Neural cell (in vitro differentiated cells): ENCODE data around the gene PTCH2. TPM values are rescaled to one million over a fixed set of nuclear protein-coding genes. Genes with fewer than 3 reads are reported as not detected.

ENCODE experiments used
- H2AFZ ChIP-seq: fragments of 200-600, 300-800 bp; sonication (generic), shearing (Covaris generic); 2 replicates; pipeline ENCODE4 v1.6.0; 2014; ENCODE audit warnings: low read depth, mild to moderate bottlenecking, antibody characterized with exemption, low read length, moderate library complexity
- H3F3A ChIP-seq: fragments of 200-600 bp; shearing (Covaris generic); 2 replicates; pipeline ENCODE4 v1.6.1; 2016; ENCODE audit warnings: mild to moderate bottlenecking, moderate library complexity, mixed read lengths, antibody characterized with exemption, low read length; ENCODE audit not compliant: insufficient read depth, poor library complexity, severe bottlenecking
- H3K27ac ChIP-seq: fragments of 200-600, 300-800 bp; sonication (generic), shearing (Covaris generic); 2 replicates; pipeline ENCODE4 v1.5.1; 2014; ENCODE audit warnings: mild to moderate bottlenecking, low read length, moderate library complexity
- H3K27me3 ChIP-seq: fragments of 300-800, 200-600 bp; sonication (generic), shearing (Covaris generic); 2 replicates; pipeline ENCODE4 v1.6.0; 2014; ENCODE audit warnings: mild to moderate bottlenecking, low read depth, low read length, moderate library complexity; ENCODE audit not compliant: insufficient read depth
- H3K36me3 ChIP-seq: fragments of 300-800, 200-600 bp; sonication (generic), shearing (Covaris generic); 2 replicates; pipeline ENCODE4 v1.5.1; 2014; ENCODE audit warnings: mild to moderate bottlenecking, antibody characterized with exemption, low read length, moderate library complexity; ENCODE audit not compliant: insufficient read depth
- H3K4me2 ChIP-seq: fragments of 300-800, 200-600 bp; sonication (generic), shearing (Covaris generic); 2 replicates; pipeline ENCODE4 v1.6.0; 2014; ENCODE audit warnings: mild to moderate bottlenecking, low read length
- H3K4me3 ChIP-seq: fragments of 300-800, 200-600 bp; sonication (generic), shearing (Covaris generic); 2 replicates; pipeline ENCODE4 v1.5.1; 2014; ENCODE audit warnings: mild to moderate bottlenecking, low read length, moderate library complexity
- H3K79me2 ChIP-seq: fragments of 200-600 bp; shearing (Covaris generic); replicated peaks from 2 replicates; pipeline ENCODE4 v1.6.0; 2014; ENCODE audit warnings: mild to moderate bottlenecking, low read length, moderate library complexity; ENCODE audit not compliant: insufficient read depth
- H3K9ac ChIP-seq: fragments of 300-800, 200-600 bp; sonication (generic), shearing (Covaris generic); 2 replicates; pipeline ENCODE4 v1.6.1; 2016; ENCODE audit warnings: mild to moderate bottlenecking, low read length, mixed read lengths
- H3K9me2 ChIP-seq: fragments of 200-600 bp; shearing (Covaris generic); 2 replicates; pipeline ENCODE4 v1.6.1; 2016; ENCODE audit warnings: mild to moderate bottlenecking, low read length, mixed read lengths; ENCODE audit not compliant: insufficient read depth
- H3K9me3 ChIP-seq: fragments of 200-600, 300-800 bp; sonication (generic), shearing (Covaris generic); 2 replicates; pipeline ENCODE4 v1.6.1; 2016; ENCODE audit warnings: mild to moderate bottlenecking, mixed run types, low read length, moderate library complexity, mixed read lengths
- H4K20me1 ChIP-seq: fragments of 200-600 bp; shearing (Covaris generic); 2 replicates; pipeline ENCODE4 v1.6.1; 2016; ENCODE audit warnings: mild to moderate bottlenecking, mixed run types; ENCODE audit not compliant: insufficient read depth
- CTCF ChIP-seq: fragments of 450-650 bp; IDR thresholded peaks from 2 replicates; pipeline ENCODE4 v1.5.1; 2014; ENCODE audit warnings: antibody characterized with exemption, mild to moderate bottlenecking, moderate library complexity; ENCODE audit not compliant: poor library complexity, severe bottlenecking
- EP300 ChIP-seq: fragments of 450-650 bp; conservative IDR thresholded peaks from 2 replicates; pipeline ENCODE4 v1.6.1; 2014; ENCODE audit warnings: antibody characterized with exemption, mild to moderate bottlenecking, moderate library complexity; ENCODE audit not compliant: poor library complexity, severe bottlenecking
- EZH2 ChIP-seq: fragments of 200-600, 300-800 bp; shearing (Covaris generic), sonication (generic); IDR thresholded peaks from 2 replicates; pipeline ENCODE4 v1.6.1; 2014; ENCODE audit warnings: antibody characterized with exemption, low read length, borderline replicate concordance, mild to moderate bottlenecking; ENCODE audit not compliant: insufficient read depth, poor library complexity, severe bottlenecking
- MXI1 ChIP-seq: fragments of 450-650 bp; conservative IDR thresholded peaks from 2 replicates; pipeline ENCODE4 v1.6.1; 2014; ENCODE audit warnings: antibody characterized with exemption, mild to moderate bottlenecking; ENCODE audit not compliant: poor library complexity, severe bottlenecking
- POLR2AphosphoS5 ChIP-seq: IDR thresholded peaks from 2 replicates; pipeline ENCODE4 v1.6.1; 2012
- RAD21 ChIP-seq: fragments of 450-650 bp; conservative IDR thresholded peaks from 2 replicates; pipeline ENCODE4 v1.6.1; 2014; ENCODE audit warnings: antibody characterized with exemption, mild to moderate bottlenecking, moderate library complexity
- REST ChIP-seq: IDR thresholded peaks from 2 replicates; pipeline ENCODE4 v1.6.1; 2012; ENCODE audit warnings: borderline replicate concordance
- SMC3 ChIP-seq: fragments of 450-650 bp; conservative IDR thresholded peaks from 2 replicates; pipeline ENCODE4 v1.6.1; 2014; ENCODE audit warnings: antibody characterized with exemption, mild to moderate bottlenecking, moderate library complexity; ENCODE audit not compliant: poor library complexity
- TAF1 ChIP-seq: IDR thresholded peaks from 2 replicates; pipeline ENCODE4 v1.6.1; 2012; ENCODE audit warnings: low read depth
- polyA minus RNA-seq: library from RNA; depleted of rRNA, polyadenylated mRNA; stranded (reverse); fragments of >200 nt; gene quantifications from 2 replicates; pipeline ENCODE4 v1.2.3, GENCODE V29; 2014
- polyA plus RNA-seq: library from polyadenylated mRNA; depleted of rRNA; stranded (reverse); fragments of >200 nt; gene quantifications from 2 replicates; pipeline ENCODE4 v1.2.3, GENCODE V29; 2014

PTCH2 gene
- polyA plus RNA-seq (0.78 and 1.3 TPM in 2 replicates), polyA minus RNA-seq (0.73 and 1.0 TPM in 2 replicates)

GRCh38 chr1:44842862-44843655, at the start of gene PTCH2:
TSS of gene PTCH2 (minus strand) at chr1:44843253. CDS start at chr1:44842932, 321 bp downstream.
- peak within 1 kb of the TSS; percentile 94 for H3K4me2 ChIP-seq
- H3F3A ChIP-seq: no peaks in the 10 kb centered on the region
- peak within 1 kb of the TSS; percentile 53 for H3K27ac ChIP-seq
- peak within 1 kb of the TSS; percentile 88 for H3K4me3 ChIP-seq
- H3K36me3 ChIP-seq: no peaks in the 10 kb centered on the region
- H4K20me1 ChIP-seq: no peaks in the 10 kb centered on the region
- H3K9me3 ChIP-seq: no peaks in the 10 kb centered on the region
- H3K27me3 ChIP-seq: no peaks in the 10 kb centered on the region
- peak within 1 kb of the TSS; percentile 75 for H3K9ac ChIP-seq
- H3K9me2 ChIP-seq: no peaks in the 10 kb centered on the region
- H3K79me2 ChIP-seq: no peaks in the 10 kb centered on the region
- TF ChIP-seq RAD21: no peak
- peak; percentile 30 for TF ChIP-seq EP300
- TF ChIP-seq POLR2AphosphoS5: no peak
- peak; percentile 33 for TF ChIP-seq TAF1
- H2AFZ ChIP-seq: peak within 1 kb of the TSS; percentile 94

- Histone ChIP-seq H2AFZ (no peak overlapping the region), H3K4me3 (no peak overlapping the region), H3K9ac (no peak overlapping the region), H3K9me2 (no peaks in the 10 kb centered on the region), H3K9me3 (peaks cover 3% of the 10 kb centered on the region), H3K79me2 (no peaks in the 10 kb centered on the region), H4K20me1 (no peaks in the 10 kb centered on the region), H3K27ac (no peak overlapping the region), H3K36me3 (no peaks in the 10 kb centered on the region), H3K27me3 (no peaks in the 10 kb centered on the region), H3K4me2 (no peak overlapping the region), H3F3A (no peaks in the 10 kb centered on the region)
- no peak for TF ChIP-seq REST
- no peak for TF ChIP-seq EP300
- no peak for TF ChIP-seq SMC3
- no peak for TF ChIP-seq RAD21
- TF ChIP-seq CTCF: no peak
- TF ChIP-seq MXI1: no peak
- no peak for TF ChIP-seq EZH2
- TF ChIP-seq TAF1: no peak
- TF ChIP-seq POLR2AphosphoS5: no peak
Measured at GRCh38 chr1:44890007-44890406, 47.0 kb upstream of the PTCH2 start.
